Pulmonary artery endothelial cell (primary cell): ENCODE measurements around the gene BFSP1. TPM values are rescaled to one million over a fixed set of nuclear protein-coding genes. Genes with fewer than 3 reads are reported as not detected.

Source experiments
- DNase-seq: peaks from one replicate; pipeline ENCODE4 v3.0.0-alpha.2; 2011; ENCODE audit warnings: low read depth, low spot score
- total RNA-seq: library from RNA; depleted of rRNA; stranded (reverse); fragments of >200 nt; gene quantifications from 2 replicates; pipeline ENCODE4 v1.2.3, GENCODE V29; 2014

The BFSP1 gene
- total RNA-seq, 1 donor from 2014 or later, result 2.9 TPM

DNA sequence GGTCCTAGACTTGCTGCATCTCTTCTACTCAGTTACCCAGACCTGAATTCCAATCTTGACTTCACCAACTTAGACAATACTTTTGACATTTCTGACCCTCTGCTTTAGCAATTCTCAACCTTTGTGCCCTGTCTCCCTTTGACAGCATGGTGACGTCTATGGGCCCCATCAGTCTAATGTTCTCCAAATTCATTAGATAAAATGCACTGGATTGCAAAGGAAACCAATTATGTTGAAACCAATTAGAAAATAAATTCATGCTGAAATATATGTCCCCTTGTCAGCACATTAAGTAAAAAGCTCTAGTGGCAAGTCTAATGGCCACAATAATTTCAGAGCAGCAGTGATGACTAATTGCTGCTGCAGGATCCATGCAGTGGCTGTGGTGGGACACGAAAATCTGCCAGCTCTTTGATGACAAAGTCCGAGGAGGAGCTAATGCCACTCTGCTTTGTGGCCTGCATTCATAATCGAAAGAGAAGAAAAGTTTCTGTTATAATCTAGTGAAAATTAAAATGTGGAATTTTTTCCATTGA lies 64.0 kb downstream of the BFSP1 start:
- no peak for DNase-seq

DNA sequence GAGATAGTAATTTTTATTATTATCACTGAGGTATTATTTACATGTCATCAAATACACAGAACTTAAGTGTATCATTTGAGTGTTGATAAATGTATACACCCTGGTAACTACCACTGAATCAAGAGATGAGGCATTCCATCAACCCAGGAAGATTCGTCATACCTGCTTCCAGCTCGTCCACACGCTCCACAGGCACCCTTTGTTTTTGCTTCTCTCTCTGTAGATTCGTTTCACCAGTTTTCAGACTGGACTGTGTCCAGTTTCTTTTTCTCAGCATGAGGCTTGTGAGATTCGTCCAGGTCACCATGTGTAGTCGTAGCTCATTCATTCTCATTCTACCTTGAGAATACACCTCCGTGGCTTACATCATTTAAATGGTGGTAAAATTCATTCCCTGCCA lies 64.5 kb downstream of the BFSP1 start:
- DNase-seq, result no peak

DNA sequence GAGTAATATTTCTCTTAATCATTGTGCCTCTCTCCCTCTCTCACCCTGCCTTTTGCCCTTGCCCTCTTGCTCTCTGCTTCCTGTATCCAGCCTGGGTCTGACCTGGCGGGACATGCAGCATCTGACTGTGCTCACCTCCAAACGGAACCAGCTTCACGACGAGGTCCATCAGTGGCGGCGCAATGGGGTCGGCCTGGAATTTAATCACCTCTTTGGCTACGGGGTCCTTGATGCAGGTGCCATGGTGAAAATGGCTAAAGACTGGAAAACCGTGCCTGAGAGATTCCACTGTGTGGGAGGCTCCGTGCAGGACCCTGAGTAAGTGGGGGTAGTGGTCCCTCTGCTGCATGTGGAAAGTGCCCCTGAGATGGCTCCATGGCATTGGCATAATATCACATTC lies 65.9 kb downstream of the BFSP1 start:
- DNase-seq, result no peak

DNA sequence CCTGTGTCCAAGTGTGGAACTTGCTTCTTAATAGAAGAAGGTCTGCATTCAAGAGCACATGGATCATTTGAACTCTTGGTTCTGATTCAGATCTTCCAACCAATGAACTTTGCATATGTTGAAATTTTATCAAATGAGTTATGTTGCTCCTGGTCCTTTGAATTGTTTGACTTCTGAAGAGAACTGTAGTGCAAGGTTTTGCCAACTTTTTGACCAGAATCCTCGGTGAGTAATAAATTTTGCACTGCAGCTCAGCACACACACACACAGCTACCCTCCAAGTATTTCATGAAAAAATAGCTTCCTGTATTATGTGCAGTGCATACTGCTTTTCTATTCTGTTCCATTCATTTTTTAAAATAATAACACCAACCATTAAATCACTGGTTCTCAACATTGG lies 67.5 kb downstream of the BFSP1 start:
- DNase-seq, result no peak

DNA sequence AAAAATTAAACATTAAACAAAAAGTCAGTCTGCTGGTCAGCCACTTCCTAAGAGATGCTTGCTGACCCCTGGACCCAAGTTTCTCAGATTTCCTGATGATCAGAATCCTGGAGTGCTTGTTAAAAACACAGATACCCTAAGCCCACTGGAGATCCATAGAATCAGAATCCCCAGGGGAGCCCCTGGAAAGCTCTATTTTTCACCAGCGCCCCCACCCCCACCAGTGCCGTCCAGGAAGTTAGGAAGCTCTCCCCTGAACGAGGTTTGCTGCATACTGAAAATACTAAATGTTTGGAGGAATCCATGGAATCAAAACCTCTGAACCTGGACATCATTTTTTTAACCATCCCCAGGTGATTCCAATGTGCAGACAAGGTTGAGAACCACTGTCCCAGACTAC lies 69.2 kb downstream of the BFSP1 start:
- DNase-seq, result no peak

DNA sequence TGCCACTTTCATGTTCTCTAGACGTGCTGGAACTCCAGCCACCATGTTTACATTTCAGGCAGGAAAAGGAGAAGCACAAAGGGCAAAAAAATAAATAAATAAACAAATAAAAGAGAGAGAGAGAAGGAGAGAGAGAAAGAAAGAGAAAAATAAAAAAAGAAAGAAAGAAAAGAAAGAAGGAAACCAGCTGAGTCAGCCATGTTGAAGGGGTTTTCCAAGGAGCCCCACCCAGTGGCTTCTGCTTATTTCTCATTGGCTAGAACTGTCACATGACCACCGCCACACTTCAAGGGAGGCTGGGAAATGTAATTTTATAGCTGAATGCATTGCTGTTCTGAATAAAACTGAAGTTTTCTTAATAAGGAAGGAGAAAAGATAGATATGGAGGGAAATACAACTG lies 71.1 kb downstream of the BFSP1 start:
- no peak for DNase-seq

DNA sequence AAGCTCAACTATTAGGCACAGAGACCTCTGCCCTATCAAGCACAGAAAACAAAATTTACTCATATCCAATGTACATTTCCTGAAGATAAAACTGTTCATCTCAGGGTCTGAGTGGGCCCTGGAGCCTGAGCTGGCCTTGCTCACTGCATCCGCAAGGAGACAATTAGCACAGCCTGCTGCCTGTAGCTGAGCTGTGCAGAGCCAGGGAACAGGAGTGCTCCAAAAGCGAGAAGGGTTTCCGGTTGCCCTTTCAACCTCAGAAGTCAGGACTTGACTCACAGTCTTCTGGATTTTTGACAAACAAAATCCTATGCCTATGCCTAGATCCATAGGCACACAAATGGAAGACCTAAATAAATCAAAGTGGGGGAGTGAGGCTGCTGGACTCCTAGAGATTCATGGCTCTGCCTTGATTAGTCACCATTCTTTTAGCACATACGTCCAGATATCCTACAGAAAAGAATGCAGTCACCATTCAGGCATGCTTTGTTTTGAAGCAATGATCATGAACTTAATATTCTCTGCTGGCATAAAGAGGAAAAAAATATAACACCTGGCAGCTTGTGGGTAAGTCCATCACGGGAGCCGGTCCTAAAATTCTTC lies 73.5 kb downstream of the BFSP1 start:
- no peak for DNase-seq

DNA sequence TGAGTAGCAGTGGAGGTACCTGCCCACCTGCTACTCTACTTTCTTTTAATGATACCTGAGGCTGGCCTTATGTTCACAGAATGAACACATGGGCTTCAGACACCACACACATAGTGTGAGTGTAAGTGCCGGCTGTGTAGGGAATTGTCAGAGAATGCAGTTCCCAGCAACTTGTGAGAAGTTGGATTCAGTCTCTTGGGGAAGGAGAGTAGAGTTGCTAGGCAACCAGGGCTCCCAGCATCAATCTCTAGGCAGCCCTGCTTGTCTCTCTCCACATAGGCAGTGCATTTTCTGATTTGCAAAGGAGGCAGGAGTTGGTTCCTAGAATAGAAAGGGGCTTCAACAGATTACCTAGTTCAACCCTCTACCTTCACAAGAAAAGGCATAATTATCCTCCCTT lies 74.1 kb downstream of the BFSP1 start:
- DNase-seq, result no peak

DNA sequence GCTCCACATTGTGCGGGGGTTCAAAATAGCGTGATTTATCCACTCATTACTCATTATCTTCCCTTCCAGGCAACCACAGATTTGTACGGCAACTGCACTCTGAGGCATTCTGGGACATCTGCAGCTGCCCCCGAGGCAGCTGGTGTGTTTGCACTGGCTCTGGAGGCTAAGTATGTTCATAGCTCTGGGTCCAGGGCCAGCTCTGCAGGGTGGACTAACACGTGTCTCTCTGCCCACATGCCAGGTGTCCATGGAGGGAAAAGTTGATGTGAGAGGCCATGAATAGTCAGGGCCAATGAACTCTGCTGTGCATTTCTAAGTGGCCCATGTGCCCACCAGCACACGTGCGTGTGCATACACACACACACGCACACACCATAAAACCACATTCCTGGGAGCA lies 74.9 kb downstream of the BFSP1 start:
- no peak for DNase-seq

DNA sequence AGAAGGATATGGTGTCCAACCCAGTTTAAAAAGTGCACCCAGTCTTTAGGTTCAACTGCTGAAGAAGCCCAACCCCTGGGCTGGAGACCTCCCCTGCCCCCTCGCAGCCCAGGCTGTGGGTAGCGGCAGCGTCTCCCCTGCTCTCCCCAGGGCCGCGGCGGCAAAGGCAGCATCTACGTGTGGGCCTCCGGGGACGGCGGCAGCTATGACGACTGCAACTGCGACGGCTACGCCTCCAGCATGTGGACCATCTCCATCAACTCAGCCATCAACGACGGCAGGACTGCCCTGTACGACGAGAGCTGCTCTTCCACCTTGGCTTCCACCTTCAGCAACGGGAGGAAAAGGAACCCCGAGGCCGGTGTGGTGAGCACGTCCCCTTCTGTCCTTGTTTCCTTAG lies 77.6 kb downstream of the BFSP1 start:
- no peak for DNase-seq

DNA sequence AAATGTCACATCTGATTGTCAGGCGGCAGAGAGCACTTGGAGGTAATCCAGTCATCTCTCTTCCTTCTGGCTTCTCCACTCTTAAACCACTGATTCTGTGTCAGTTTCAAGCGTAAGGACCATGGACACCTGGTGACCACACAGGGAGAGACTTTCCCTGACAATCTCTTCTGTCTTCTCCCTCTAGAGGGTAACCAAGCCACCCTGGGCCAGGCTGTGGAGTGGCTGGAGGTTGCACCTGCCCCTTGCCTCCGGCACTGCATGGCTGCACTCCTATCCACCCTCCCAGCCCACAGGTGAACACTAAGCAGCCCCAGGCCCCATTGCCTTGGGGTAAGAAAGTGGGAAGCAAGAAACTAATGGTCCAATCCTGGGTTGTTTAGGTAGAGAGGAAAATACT lies 78.7 kb downstream of the BFSP1 start:
- DNase-seq, result no peak

DNA sequence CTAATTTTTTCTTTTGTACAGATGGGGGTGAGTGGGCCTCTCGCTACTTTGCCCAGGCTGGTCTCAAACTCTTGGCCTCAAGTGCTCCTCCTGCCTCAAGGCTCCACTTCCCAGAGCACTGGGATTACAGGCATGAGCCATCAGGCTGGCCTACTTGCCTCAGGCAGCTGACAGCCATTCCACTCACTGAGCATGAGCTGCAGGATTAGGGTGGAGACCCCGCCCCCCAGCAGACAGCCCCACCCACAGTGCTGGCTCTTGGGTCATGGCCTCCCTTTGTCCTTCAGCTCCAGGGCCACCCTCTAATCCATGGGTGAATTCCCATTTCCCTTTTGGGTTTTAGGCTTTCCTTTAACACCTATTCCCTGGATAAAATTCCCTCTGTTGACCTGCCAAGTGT lies 82.1 kb downstream of the BFSP1 start:
- no peak for DNase-seq

DNA sequence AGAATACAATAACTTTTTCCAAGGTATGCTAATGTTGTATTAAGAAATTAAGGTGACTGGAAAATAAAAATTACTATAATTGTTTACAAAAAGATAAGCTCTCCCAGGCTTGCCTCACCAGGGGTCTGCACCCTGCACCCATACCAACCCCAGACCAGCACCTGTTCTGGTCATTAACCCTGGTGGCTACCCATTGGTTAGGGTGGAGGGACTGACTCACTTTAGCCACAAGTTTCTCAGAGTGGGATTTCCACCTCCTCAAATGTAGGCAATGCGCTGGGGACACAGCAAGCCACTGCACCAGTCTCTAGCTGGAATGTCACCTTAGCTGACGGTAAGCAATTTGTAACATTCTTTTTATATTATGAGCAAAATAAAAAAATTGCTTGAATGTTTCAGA lies 83.1 kb downstream of the BFSP1 start:
- no peak for DNase-seq

DNA sequence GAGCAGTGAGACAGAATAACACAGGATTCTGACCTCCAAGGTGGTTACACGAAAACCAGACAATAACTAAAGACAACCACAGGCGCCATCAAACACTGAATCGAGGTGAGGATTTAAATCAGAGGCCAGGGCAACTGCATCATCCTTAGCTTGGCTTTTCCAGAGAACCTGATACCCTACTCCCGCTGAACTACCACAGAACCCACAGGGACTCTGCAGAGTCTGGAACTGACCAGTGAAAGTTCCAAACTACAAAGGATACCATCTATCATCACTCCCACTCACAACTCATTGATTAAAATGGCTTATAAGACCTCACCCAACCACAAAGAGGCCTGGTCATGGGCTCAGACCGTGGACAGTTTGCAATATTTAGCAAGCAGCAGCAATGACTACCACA lies 85.0 kb downstream of the BFSP1 start:
- DNase-seq, result no peak

DNA sequence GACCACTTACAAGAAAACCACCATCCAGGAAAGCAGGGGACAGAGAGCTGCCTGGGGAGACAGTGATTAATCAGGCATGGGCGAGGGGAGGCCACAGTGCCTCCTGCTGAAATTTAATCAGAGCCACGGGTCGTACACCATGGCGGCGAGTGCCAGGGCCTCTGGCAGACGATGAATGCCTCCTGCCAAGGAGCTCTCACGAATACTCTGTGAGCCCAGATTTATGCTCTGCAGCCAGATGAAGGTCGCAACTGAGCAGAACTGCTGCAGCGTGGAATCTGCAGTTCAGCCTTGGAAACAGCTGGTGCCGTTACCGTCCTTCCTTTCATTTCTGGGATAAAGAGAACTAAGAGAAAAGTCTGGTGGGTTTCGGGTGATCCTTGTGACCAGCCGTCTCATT lies 85.6 kb downstream of the BFSP1 start:
- no peak for DNase-seq

DNA sequence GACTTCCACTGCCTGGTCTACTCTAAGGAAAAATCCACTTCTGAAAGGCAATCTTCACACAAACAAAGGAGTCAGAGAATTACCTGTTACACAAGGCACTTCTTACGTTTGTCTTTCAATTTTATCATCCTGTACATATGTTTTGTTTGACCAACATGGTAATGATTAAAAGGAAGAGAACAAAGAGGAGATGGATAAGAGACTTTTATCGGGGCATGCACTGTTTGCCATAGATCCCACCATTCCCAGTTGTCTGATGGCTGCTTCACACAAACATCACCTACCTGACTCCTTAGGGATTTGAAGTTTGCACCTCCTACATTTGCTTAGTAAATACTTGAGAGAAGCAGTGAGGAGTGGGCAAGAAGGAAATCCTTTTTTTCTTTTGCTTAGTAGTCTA lies 87.1 kb downstream of the BFSP1 start:
- DNase-seq, result no peak

Other genes with a start within 250 kb of the BFSP1 start
- 200 and 203 TPM in 2 replicates for gene DSTN, start 38.7 kb upstream of the BFSP1 start, total RNA-seq
- gene RRBP1, start 150.9 kb upstream of the BFSP1 start, total RNA-seq, result 102 and 132 TPM in 2 replicates
- gene BANF2, start 168.6 kb upstream of the BFSP1 start, total RNA-seq, result not detected in 2 replicates